ENCODE measurements around the gene CTDP1.

CTDP1 gene

GRCh38 chr18:79644666-79645057 lies 34.9 kb upstream of the CTDP1 start:
- DNase-seq (ENCODE audit: low spot score), result no peak

- no peak for DNase-seq (ENCODE audit: low spot score)
Observed at GRCh38 chr18:79645291-79645983, 34.2 kb upstream of the CTDP1 start.

- no peak for DNase-seq (ENCODE audit: low spot score)
Observed at GRCh38 chr18:79647307-79647706, 32.3 kb upstream of the CTDP1 start.

- no peak for DNase-seq (ENCODE audit: low spot score)
Observed at GRCh38 chr18:79650959-79651358, 28.6 kb upstream of the CTDP1 start.

DNA sequence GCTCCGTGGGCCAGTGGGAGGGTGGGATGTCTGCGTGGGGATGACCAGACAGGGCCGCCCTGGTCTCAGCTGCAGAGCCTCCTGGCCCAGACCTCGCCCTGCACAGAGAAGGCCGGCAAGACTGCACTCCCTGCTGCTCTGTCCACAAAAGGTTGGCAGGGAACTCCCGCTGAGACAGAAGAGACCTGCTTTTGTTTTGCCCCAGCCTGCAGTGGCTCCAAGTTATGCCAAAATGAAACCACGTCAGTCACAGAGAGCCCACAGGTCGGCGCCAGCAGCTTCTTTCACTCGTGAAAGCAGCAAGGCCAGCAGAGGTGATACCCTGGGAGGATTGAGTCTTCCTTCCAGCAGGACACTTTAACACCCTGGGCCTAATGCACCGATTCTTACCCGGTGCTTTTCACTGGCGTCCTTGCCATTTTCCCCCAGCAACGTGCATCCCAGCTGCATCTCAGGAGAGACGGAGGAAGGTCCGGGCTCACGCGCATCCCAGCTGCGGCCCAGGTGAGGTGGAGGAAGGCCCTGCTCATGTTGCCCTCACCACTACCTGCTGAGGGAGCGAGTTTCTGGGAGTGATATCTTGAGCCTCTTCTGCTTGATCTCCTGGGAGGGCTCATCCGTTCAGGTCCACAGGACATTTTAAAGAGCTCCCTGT lies 22.1 kb upstream of the CTDP1 start:
- DNase-seq (ENCODE audit: low spot score), result no peak

DNA sequence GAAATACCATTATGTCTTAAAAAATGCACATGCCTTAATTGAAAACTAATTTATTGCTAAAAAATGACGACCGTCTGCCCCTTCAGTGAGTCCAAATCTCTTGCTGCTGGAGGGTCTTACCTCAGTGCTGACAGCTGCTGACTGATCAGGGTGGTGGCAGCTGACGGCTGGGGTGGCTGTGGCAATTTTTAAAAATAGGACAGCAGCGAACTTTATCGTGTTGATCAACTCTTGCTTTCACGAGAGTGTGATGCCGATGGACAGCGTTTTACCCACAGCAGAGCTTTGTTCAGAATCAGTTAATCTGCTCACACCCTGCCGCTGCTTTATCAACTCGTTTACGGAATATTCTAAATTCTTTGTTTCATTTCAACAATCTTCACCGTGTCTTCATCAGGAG lies 21.2 kb upstream of the CTDP1 start:
- no peak for DNase-seq (ENCODE audit: low spot score)

DNA sequence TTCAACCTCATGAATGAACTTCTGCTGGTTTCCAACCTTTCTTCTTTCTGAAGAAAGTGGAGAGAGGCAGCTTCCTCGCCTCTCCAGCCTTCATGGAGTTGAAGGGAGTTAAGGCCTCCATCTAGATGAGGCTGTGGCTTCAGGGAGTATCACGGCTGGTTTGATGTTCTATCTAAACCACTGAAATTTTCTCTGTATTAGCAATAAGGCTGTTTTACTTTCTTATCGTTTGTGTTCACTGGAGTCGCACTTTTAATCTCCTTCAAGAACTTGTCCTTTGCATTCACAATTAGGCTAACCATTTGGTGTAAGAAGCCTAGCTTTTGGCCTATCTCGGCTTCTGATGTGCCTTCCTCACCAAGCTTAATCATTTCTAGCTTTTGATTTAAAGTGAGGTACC lies 19.9 kb upstream of the CTDP1 start:
- no peak for DNase-seq (ENCODE audit: low spot score)

- no peak for DNase-seq (ENCODE audit: low spot score)
Observed at GRCh38 chr18:79662034-79662433, 17.6 kb upstream of the CTDP1 start.

DNA sequence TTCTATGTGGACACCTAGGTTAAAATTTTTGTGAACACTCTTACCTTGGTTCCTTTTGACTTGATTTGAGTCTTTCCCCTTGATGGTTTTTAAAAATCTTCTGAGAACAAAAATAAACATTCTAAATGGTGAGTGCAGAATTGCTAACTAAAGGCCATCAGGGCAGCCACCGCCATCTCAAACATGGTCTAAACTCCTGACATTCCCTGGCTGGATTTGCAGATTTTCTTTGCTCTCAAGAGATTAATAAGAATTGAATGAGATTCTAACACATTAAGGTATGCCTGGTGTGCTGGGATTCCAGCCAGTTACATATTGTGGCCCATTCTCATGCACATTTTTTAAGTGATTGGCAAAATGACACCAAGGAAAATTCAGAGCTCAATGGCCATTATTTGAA lies 17.2 kb upstream of the CTDP1 start:
- no peak for DNase-seq (ENCODE audit: low spot score)

- DNase-seq (ENCODE audit: low spot score), result no peak
Observed at GRCh38 chr18:79664525-79665125, 15.0 kb upstream of the CTDP1 start.

GRCh38 chr18:79668203-79668602 lies 11.4 kb upstream of the CTDP1 start:
- no peak for DNase-seq (ENCODE audit: low spot score)

GRCh38 chr18:79672490-79673276 lies 6.9 kb upstream of the CTDP1 start:
- DNase-seq (ENCODE audit: low spot score), result no peak

GRCh38 chr18:79677221-79677620 lies 2.4 kb upstream of the CTDP1 start:
- no peak for DNase-seq (ENCODE audit: low spot score)

DNA sequence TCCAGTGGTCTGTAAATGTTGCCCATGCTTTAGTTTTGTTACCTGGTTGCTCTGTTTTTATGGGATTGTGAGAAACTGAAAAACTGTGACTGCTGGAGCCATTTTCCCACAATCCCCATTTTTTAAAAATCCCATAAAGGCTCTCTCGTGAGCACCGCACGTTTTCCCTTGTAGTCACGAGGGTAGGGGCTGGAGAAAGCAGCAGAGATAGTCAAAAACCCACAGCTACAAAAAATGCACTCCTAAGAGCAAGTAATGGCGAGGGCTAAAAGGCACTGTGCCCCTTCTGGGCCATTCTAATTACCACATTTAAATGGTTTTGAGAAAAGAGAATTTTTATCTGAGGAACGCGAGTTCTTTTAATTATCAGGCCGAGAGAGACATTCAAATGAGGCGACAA lies 1.8 kb upstream of the CTDP1 start:
- DNase-seq (ENCODE audit: low spot score), result no peak

DNA sequence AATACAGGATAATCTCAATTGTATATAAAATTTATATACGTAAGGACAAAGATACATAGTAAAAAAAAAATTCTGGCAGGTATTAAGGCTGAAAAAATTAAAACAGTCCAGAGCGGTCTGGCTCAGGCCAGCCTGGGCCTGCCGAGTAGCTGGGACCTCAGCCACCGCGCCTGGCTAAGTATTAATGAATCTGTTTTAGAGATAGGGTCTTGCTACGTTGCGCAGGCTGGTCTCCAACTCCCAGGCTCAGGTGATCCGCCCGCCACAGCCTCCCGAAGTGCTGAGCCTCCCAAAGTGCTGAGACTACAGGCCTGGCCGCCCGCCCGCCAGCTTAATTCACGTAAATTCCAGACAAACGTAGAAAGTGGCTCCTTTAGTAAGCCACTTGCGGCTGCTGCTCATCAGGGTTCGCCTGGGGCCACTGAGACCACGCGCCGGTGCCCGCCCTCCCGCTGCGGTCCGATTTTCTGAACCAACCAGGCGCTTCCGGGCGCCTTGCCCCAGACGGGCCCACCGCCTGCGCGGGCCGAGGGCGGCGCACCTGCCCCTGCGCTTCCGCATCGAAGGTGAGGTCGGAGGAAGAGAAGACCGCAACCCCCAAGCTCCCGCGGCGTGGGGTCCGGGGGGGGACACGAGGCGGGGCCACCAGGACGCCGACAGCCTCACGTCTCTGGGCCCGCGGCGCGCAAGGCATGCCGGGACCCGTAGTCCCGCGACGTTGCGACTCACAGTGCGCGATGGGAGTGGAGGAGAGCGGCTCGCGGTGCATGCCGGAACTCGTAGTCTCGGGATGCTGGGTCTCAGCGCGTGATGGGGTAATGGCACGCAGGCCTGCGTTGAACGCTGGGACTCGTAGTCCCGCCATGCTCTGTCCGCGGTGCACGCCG lies 695 bp upstream of the CTDP1 start:
- DNase-seq (ENCODE audit: low spot score), result peak; percentile 98

- DNase-seq (ENCODE audit: low spot score), result peak; percentile 32
Observed at GRCh38 chr18:79680100-79680879, 687 bp downstream of the CTDP1 start.

DNA sequence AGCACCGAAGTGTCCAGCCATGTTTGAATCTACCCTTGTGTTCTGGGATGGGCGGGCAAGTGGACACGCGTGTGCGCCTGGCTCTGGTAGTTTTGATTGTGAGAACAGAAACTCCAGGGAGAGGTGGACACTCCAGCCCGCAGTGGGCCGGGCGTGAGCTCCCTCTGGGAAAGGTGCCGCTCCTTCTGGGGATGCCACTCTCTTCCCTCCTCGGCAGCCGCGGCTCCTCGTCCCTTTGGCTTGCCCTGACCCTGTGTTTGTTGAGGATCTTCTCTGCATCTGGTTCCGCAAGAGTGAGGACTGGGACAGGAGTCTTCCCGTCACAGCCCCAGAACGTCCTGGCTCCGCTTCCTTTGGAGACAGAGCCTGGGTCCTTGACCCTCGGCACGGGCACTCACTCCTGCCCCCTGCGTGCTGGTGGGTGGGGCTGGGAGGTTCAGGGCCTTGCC lies 1.3 kb downstream of the CTDP1 start:
- DNase-seq (ENCODE audit: low spot score), result no peak

GRCh38 chr18:79681484-79682387 lies 2.1 kb downstream of the CTDP1 start:
- DNase-seq (ENCODE audit: low spot score), result peak; percentile 41

DNA sequence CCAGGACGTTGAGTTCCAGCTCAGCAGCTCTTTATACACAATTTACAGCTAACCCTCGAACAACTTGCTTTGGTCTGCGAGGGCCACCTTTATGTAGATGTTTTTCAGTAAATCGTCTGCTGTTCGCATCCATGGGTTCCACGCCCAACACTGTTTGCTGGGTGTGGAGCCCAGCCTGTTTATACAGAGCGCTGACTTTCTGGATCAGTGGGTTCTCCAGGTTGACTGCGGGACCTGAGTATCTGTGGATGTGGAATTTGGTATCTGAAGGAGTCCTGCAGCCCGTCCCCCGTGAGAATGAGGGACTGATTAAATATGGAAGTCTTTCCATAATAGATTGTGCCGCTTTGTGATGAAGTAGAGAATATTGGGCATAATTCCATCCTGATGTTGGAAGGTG lies 2.9 kb downstream of the CTDP1 start:
- DNase-seq (ENCODE audit: low spot score), result no peak

All from CD4-positive, alpha-beta T cell treated with Interleukin-15 for 4 hours (primary cell).